ENCODE results near the gene MACROD2. TPM values are rescaled to one million over a fixed set of nuclear protein-coding genes. Genes with fewer than 3 reads are reported as not detected.

MACROD2 gene
- total RNA-seq, 1 experiment from 2014 or later = 1.6 TPM

DNA sequence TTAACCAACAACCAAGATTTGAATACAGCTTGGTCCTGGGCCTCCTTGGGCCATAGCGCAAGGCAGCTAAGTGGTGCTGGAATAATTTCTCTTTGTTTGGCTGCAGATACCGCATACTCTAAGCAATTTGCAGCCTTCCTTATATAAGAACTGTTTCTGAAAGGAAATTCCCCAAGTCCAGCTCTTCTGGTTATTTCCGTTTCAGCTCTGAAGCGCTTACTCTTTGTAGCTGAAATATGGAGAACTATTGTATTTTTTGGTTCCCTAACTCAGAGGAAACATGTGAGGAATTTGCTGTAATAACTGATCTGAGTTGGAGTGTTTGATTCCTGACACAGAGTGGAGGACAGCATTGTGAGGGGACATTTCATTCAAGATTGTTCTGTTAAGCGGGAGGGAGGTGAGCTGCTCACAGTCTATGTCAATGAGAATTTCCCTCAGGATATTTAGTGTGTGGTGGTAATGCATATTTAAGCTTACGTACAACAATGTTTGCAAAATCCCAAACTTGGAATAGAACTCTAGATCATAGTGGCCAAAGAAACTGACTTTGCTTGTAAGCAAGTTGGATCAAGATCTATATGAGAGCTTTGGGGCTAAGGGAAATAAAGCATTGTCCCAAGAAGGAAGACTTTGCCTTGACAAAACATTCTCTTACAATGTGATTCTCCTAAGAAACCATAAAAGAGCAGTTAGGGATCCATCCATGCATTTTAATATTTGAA, 918.7 kb downstream of the MACROD2 start:
- no peak overlapping the region for H4K91ac ChIP-seq (ENCODE audit: insufficient read length, low read depth, low read length)
- H2AFZ ChIP-seq (ENCODE audit: low read length) = no peak overlapping the region
- H3K4me1 Mint-ChIP-seq = peaks cover 15 to 24% of the 10 kb centered on the region in 2 experiments
- H4K20me1 ChIP-seq (ENCODE audit: control insufficient read depth, insufficient read depth, insufficient read length) = no peaks in the 10 kb centered on the region
- TF ChIP-seq, protein P1, sequence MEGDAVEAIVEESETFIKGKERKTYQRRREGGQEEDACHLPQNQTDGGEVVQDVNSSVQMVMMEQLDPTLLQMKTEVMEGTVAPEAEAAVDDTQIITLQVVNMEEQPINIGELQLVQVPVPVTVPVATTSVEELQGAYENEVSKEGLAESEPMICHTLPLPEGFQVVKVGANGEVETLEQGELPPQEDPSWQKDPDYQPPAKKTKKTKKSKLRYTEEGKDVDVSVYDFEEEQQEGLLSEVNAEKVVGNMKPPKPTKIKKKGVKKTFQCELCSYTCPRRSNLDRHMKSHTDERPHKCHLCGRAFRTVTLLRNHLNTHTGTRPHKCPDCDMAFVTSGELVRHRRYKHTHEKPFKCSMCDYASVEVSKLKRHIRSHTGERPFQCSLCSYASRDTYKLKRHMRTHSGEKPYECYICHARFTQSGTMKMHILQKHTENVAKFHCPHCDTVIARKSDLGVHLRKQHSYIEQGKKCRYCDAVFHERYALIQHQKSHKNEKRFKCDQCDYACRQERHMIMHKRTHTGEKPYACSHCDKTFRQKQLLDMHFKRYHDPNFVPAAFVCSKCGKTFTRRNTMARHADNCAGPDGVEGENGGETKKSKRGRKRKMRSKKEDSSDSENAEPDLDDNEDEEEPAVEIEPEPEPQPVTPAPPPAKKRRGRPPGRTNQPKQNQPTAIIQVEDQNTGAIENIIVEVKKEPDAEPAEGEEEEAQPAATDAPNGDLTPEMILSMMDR (conservative IDR thresholded peaks at IDR 0.05) = no peak
- H4K8ac ChIP-seq (replicated peaks; ENCODE audit: insufficient read length, low read depth, low read length) = no peak overlapping the region
- no peaks in the 10 kb centered on the region for H3K79me1 ChIP-seq (ENCODE audit: insufficient read depth, low read depth, low read length, poor library complexity, severe bottlenecking)
- H3K79me2 ChIP-seq (ENCODE audit: insufficient read depth, low read length) = no peaks in the 10 kb centered on the region
- no peak overlapping the region for H3K9ac ChIP-seq (ENCODE audit: extremely low read depth, insufficient read length, low read length)
- H3K4me3 Mint-ChIP-seq = no peak overlapping the region
- no peaks in the 10 kb centered on the region for H3K27me3 Mint-ChIP-seq (ENCODE audit: low read depth)
- H3K18ac ChIP-seq (ENCODE audit: insufficient read length, low read depth, low read length) = no peak overlapping the region
- no peak overlapping the region for H3K27ac ChIP-seq (ENCODE audit: insufficient read length, low read depth, low read length)
- no peak overlapping the region for H3K14ac ChIP-seq (ENCODE audit: insufficient read depth, low read length)
- no peaks in the 10 kb centered on the region; a peak in 1 of 7 replicates for H3K36me3 Mint-ChIP-seq (ENCODE audit: insufficient read depth in 1 of 3, low read depth in 3 of 3)
- no peak overlapping the region for H3K4ac ChIP-seq (ENCODE audit: low read depth, low read length)
- H3K27me3 ChIP-seq (ENCODE audit: insufficient read depth, low read length) = no peaks in the 10 kb centered on the region
- no peak overlapping the region for H2BK20ac ChIP-seq (ENCODE audit: low read depth, low read length, poor library complexity, severe bottlenecking)
- H4K5ac ChIP-seq (ENCODE audit: insufficient read length, low read depth, low read length) = no peak overlapping the region
- H3K56ac ChIP-seq (ENCODE audit: insufficient read length, low read depth, low read length) = no peak overlapping the region
- H3K23ac ChIP-seq (ENCODE audit: insufficient read length, low read depth, low read length) = no peak overlapping the region
- no peaks in the 10 kb centered on the region for H3K23me2 ChIP-seq (ENCODE audit: insufficient read length, low read depth, low read length, poor library complexity, severe bottlenecking)
- no peak overlapping the region for H2BK12ac ChIP-seq (ENCODE audit: insufficient read length, low read depth, low read length)
- H3T11ph ChIP-seq (ENCODE audit: low read length) = no peak overlapping the region
- no peak overlapping the region for H2BK5ac ChIP-seq (ENCODE audit: insufficient read length, low read length)
- no peaks in the 10 kb centered on the region for H3K9me3 Mint-ChIP-seq
- no peak for DNase-seq
- no peak overlapping the region for H3K4me2 ChIP-seq (ENCODE audit: insufficient read depth, insufficient read length, low read length)
- no peak overlapping the region for H2BK15ac ChIP-seq (ENCODE audit: low read depth, low read length)
- H2AK5ac ChIP-seq (ENCODE audit: insufficient read length, low read length) = no peak overlapping the region
- no peaks in the 10 kb centered on the region for H3K9me3 ChIP-seq (ENCODE audit: control insufficient read depth, low read depth, low read length)
- no peak overlapping the region for H2BK120ac ChIP-seq (ENCODE audit: low read depth, low read length, poor library complexity, severe bottlenecking)
- no CpG with 5 or more reads among the region's 6 CpGs for whole genome bisulfite sequencing (ENCODE audit: extremely low coverage, insufficient read length, low lambda C conversion rate)
- H3K27ac Mint-ChIP-seq = no peak overlapping the region
- H3K4me1 ChIP-seq (ENCODE audit: insufficient read depth, low read length) = no peaks in the 10 kb centered on the region

All from H9 (cell line).